HFFc6 (cell line): Measurements from ENCODE around the gene ZNF618. TPM values are rescaled to one million over a fixed set of nuclear protein-coding genes. Genes with fewer than 3 reads are reported as not detected.

ENCODE experiments used
- DNase-seq: peaks from one replicate; pipeline ENCODE4 v3.0.0-alpha.2; 2018
- H3K27ac Mint-ChIP-seq: 2 replicates; pipeline ENCODE4 v1.8.0; 2020; ENCODE audit warnings: mild to moderate bottlenecking, mixed read lengths
- H3K27me3 Mint-ChIP-seq: 2 replicates; pipeline ENCODE4 v1.8.0; 2021; ENCODE audit warnings: mild to moderate bottlenecking, moderate library complexity, mixed read lengths; ENCODE audit not compliant: insufficient read depth
- H3K36me3 Mint-ChIP-seq: 2 replicates; pipeline ENCODE4 v1.8.0; 2021; ENCODE audit warnings: low read depth, mixed read lengths
- H3K4me1 Mint-ChIP-seq: 2 replicates; pipeline ENCODE4 v1.8.0; 2020; ENCODE audit warnings: low read depth, mixed read lengths
- H3K4me3 Mint-ChIP-seq: 2 replicates; pipeline ENCODE4 v1.8.0; 2020; ENCODE audit warnings: mild to moderate bottlenecking, moderate library complexity, mixed read lengths
- H3K9me3 Mint-ChIP-seq: 2 replicates; pipeline ENCODE4 v1.8.0; 2020; ENCODE audit warnings: mild to moderate bottlenecking, mixed read lengths
- total RNA-seq, 6 experiments: library from RNA; stranded (reverse); fragmentation: NEBNext Ultra II Directional; extraction: Animal tissue kit (Norgen Biotek cat#: 25700); gene quantifications; 2 replicates in 1 of 6; 3 replicates in 5 of 6; pipeline ENCODE4 v1.2.3, GENCODE V29; 2021
- TF ChIP-seq, protein P1 (sequence below): fragments of 200-600 bp; sonication (generic); IDR thresholded peaks from 2 replicates; pipeline ENCODE4 v1.5.0; 2021; ENCODE audit warnings: antibody characterized with exemption, mild to moderate bottlenecking

ZNF618 gene
- total RNA-seq, 6 experiments from 2014 or later: 9.4 to 13.6 (median 11.5) TPM

DNA sequence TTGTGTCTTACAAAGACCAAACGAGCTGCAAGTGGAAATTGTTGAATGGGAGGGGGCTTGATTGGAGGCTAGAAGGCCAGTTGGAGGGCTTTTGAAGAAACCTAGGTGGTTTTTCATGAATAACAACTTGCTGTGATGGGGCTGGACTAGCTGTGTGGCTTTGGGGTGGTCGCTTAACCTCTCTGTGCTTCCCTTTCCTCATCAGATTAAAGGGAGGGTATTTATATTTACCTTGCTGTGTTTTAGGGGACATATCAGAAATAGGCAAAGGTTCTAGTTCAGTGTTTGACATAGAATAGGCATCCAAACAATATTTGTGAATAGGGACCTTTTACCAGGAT, 74.9 kb downstream of the ZNF618 start:
- TF ChIP-seq, protein P1, sequence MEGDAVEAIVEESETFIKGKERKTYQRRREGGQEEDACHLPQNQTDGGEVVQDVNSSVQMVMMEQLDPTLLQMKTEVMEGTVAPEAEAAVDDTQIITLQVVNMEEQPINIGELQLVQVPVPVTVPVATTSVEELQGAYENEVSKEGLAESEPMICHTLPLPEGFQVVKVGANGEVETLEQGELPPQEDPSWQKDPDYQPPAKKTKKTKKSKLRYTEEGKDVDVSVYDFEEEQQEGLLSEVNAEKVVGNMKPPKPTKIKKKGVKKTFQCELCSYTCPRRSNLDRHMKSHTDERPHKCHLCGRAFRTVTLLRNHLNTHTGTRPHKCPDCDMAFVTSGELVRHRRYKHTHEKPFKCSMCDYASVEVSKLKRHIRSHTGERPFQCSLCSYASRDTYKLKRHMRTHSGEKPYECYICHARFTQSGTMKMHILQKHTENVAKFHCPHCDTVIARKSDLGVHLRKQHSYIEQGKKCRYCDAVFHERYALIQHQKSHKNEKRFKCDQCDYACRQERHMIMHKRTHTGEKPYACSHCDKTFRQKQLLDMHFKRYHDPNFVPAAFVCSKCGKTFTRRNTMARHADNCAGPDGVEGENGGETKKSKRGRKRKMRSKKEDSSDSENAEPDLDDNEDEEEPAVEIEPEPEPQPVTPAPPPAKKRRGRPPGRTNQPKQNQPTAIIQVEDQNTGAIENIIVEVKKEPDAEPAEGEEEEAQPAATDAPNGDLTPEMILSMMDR: no peak
- DNase-seq: no peak
- no peaks in the 10 kb centered on the region for H3K27me3 Mint-ChIP-seq
- H3K9me3 Mint-ChIP-seq: no peaks in the 10 kb centered on the region
- H3K27ac Mint-ChIP-seq: no peak overlapping the region
- peaks cover 44% of the 10 kb centered on the region for H3K4me1 Mint-ChIP-seq
- no peak overlapping the region for H3K4me3 Mint-ChIP-seq
- no peaks in the 10 kb centered on the region for H3K36me3 Mint-ChIP-seq

DNA sequence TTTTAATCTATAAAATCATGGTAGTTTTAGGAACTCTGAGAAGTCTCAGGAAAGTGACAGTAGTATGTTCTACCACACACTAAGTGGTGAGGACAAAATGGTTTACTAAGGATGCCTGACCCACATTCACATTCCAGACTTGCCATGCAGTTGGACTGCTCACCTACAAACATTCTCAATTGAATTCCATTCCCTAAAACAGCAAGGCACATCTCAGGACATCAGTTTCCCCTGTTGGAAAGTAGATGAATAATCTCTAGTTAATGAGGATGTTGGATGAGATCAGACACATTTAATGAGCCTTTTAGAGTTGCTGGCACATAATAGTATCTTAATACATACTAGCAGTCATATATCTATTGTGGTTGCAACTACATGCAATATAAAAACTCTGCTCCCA, 76.6 kb downstream of the ZNF618 start:
- H3K27ac Mint-ChIP-seq: peak overlapping the region; percentile 76
- no peak for DNase-seq
- no peaks in the 10 kb centered on the region for H3K36me3 Mint-ChIP-seq
- no peaks in the 10 kb centered on the region for H3K9me3 Mint-ChIP-seq
- H3K4me1 Mint-ChIP-seq: peaks cover 61% of the 10 kb centered on the region
- no peaks in the 10 kb centered on the region for H3K27me3 Mint-ChIP-seq
- H3K4me3 Mint-ChIP-seq: no peak overlapping the region
- TF ChIP-seq, protein P1: no peak

DNA sequence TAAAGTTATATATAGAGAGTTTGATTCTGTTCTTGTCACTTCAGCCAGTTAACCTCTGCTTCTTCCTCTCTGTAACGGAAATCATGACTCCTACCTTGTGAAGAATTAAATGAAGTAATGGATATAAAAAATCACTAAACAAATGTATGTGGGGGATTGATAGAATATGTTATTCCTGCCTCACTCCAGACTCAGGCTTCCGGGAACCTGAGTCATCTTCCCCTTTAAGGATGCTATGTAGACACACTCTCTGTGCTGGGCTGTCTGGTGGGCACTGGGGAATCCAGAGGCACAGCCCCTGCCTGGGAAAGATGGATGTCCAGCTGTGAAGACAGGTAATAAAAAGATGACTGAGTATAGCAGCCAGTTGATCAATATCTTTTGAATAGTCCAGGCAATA, 77.4 kb downstream of the ZNF618 start:
- no peak for DNase-seq
- H3K27me3 Mint-ChIP-seq: no peaks in the 10 kb centered on the region; the same call in 1 of the 2 replicates
- peaks cover 69% of the 10 kb centered on the region for H3K4me1 Mint-ChIP-seq
- H3K36me3 Mint-ChIP-seq: no peaks in the 10 kb centered on the region
- peak overlapping the region; percentile 18; the same call in 1 of the 2 replicates for H3K4me3 Mint-ChIP-seq
- TF ChIP-seq, protein P1: no peak
- peak overlapping the region; percentile 76 for H3K27ac Mint-ChIP-seq
- H3K9me3 Mint-ChIP-seq: no peaks in the 10 kb centered on the region

DNA sequence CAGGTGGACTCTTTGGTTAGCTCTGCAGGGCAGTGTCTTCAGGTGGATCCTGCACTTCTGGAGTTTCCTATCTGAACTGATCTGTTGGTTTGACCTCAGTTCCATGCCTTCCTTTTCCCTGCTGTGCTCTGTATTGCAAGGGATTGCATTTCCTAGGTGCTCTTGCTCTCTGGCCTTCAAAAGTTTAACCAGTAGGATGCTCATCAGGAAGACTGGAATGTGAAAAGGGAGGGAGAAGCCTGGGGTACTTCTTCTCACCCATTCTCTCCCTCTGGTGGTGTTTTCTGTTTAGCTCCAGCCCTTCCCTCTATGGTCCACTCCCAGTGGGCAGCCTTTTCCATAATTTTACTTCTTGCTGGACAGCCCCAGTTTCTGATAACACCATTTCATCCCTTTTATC, 78.5 kb downstream of the ZNF618 start:
- H3K4me1 Mint-ChIP-seq: peaks cover 73% of the 10 kb centered on the region

DNA sequence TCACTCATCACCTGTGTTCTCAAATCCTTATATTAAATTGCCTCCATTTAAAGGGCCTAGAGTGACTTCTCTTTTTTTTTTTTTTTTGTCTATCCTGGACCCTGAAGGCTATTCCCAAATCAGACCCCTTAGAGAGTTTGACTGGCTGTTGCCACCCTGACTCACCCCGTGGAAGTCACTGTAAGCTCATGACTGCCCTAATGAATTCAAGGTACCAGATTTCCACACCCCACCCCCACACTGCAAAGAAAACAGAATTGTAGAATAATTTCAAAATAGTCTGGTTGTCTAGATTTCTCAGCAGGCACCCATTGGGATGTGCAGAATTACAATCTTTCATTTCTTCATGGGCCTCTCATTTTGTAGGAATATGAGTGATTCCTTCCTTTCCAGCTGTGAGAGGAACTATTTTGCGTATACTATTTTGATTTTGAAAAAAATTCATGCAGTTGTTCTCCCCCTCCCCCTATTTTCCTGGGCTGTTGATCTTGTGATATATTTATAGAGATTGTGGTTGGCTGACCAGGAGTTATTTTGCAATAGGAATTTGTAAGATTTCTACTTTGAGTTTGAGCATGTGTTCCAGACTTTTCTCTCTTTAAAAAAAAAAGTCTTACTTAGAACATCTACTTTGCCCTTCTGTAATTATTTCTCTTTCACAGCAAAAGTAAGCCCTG, 79.1 kb downstream of the ZNF618 start:
- no peaks in the 10 kb centered on the region for H3K36me3 Mint-ChIP-seq
- peak; percentile 46 for DNase-seq
- no peaks in the 10 kb centered on the region; the same call in 1 of the 2 replicates for H3K27me3 Mint-ChIP-seq
- peak overlapping the region; percentile 76 for H3K4me3 Mint-ChIP-seq
- TF ChIP-seq, protein P1: no peak
- peak overlapping the region; percentile 76 for H3K27ac Mint-ChIP-seq
- H3K4me1 Mint-ChIP-seq: peaks cover 77% of the 10 kb centered on the region
- no peaks in the 10 kb centered on the region for H3K9me3 Mint-ChIP-seq

More for the DNA sequence above, 78.5 kb downstream of the ZNF618 start:
- Mint-ChIP-seq H3K9me3 (no peaks in the 10 kb centered on the region), H3K4me3 (peak overlapping the region; percentile 76), H3K27ac (peak overlapping the region; percentile 76), H3K27me3 (no peaks in the 10 kb centered on the region; the same call in 1 of the 2 replicates), H3K36me3 (no peaks in the 10 kb centered on the region)
- DNase-seq: no peak
- TF ChIP-seq, protein P1: no peak
